Vagina (tissue), 2 donors: Measurements from ENCODE around the gene KBTBD12.
"Not testable (repeated sequence)": the region's sequence is repeated elsewhere in the genome, so short reads cannot be mapped to it uniquely, and the experiment has no call there.

Experiments used
- CTCF ChIP-seq, 3 experiments: fragments of 450-650 bp in 2 of 3; fragments of 200-600 bp in 1 of 3; sonication (generic) in 1 of 3; IDR thresholded peaks; one replicate each; pipeline ENCODE4 v1.5.1; 2017 to 2019; ENCODE audit warnings: antibody characterized with exemption in 3 of 3, mild to moderate bottlenecking in 2 of 3, moderate library complexity in 2 of 3
- POLR2AphosphoS5 ChIP-seq, 2 donors: sonication (generic); formaldehyde crosslinking; IDR thresholded peaks; one replicate each; pipeline ENCODE4 v1.9.0; 2017; ENCODE audit warnings: antibody characterized with exemption in 2 of 2, mild to moderate bottlenecking in 2 of 2, low read depth in 1 of 2; ENCODE audit not compliant: insufficient read depth in 1 of 2

GRCh38 chr3:127906653-127907052 lies 8.4 kb upstream of the KBTBD12 start:
- TF ChIP-seq CTCF (IDR thresholded peaks at IDR 0.05); POLR2AphosphoS5 (IDR thresholded peaks at IDR 0.05; ENCODE audit: insufficient read depth in 1 of 2, low read depth in 1 of 2): not testable (repeated sequence)
